Right ventricle myocardium superior (tissue), 1 donor: ENCODE measurements around the gene TSKU. TPM values are rescaled to one million over a fixed set of nuclear protein-coding genes. Genes with fewer than 3 reads are reported as not detected.
"Not testable (repeated sequence)": the region's sequence is repeated elsewhere in the genome, so short reads cannot be mapped to it uniquely, and the experiment has no call there.

Experiments
- ATAC-seq: fragments of 200-7000 bp; cut with Tn5 transposase; one replicate; pipeline ENCODE4 v1.9.1; 2020; ENCODE audit warnings: mild to moderate bottlenecking; ENCODE audit not compliant: poor library complexity
- DNase-seq: peaks from one replicate; pipeline ENCODE4 v3.0.0-alpha.2; 2020
- intact Hi-C: fragments of 100-400 bp; cut with DNase I; formaldehyde crosslinking; loops from one replicate; pipeline ENCODE4 v1.11.2; 2022
- total RNA-seq: library from RNA; stranded (reverse); fragmentation: NEBNext Ultra II Directional; extraction: Animal tissue kit (Norgen Biotek cat#: 25700); gene quantifications from one replicate; pipeline ENCODE4 v1.2.1, GENCODE V29; 2021
- donor health status: DM: no; HTN: yes; CAD: no; lungs with severe emphysema.

Gene TSKU
- total RNA-seq, 1 donor from 2014 or later = 17.2 TPM

DNA sequence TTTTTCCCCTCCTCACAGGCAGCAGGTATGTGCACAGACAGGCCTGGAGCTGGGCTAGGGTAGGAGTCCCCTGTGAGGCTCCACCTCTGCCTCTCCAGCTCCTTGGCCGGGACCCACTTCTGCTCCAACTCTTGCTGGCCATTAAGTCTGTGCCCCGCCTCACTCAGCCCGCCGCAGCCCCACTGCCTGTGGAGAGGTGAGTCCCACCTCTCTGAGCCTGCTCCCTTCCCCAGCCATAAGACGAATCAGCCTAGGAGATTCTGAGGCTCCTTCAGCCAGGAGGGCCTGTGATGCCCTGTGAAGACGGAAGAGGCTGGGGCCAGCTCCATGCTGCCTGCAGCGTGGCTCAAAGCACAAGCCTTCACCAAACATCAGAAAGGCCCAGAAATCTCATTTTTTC, 23.0 kb downstream of the TSKU start:
- ATAC-seq (no peak), DNase-seq (no peak)
- intact Hi-C loops = no loop called here

DNA sequence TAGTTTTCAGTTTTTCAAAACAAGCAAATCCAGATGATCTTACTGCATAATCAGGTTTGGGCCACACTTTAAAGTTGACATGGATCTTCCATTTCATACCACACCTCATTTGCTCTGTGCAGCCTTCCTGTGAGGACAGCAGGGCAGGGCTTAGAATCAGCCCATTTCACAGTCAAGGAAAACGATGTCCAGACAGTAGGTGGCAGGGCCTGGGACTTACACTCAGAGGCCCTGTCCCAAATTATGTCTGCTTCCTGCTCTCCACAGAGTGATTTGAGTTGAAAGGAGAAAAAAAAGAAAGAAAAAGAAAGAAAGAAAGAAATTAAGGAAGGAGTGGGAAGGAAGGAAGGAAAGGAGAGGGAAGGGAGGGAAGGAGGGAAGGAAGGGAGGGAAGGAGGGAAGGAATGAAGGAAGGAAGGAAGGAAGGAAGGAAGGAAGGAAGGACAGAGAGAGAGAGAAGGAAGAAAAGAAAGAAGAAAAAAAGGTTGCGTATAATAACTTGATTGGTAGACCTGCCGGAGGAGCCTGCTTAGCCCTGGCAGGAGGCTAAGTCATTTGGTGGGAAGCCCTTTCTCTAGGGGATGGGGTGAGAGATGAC, 23.6 kb downstream of the TSKU start:
- intact Hi-C loops = no loop called here
- no peak for DNase-seq
- no peak for ATAC-seq

DNA sequence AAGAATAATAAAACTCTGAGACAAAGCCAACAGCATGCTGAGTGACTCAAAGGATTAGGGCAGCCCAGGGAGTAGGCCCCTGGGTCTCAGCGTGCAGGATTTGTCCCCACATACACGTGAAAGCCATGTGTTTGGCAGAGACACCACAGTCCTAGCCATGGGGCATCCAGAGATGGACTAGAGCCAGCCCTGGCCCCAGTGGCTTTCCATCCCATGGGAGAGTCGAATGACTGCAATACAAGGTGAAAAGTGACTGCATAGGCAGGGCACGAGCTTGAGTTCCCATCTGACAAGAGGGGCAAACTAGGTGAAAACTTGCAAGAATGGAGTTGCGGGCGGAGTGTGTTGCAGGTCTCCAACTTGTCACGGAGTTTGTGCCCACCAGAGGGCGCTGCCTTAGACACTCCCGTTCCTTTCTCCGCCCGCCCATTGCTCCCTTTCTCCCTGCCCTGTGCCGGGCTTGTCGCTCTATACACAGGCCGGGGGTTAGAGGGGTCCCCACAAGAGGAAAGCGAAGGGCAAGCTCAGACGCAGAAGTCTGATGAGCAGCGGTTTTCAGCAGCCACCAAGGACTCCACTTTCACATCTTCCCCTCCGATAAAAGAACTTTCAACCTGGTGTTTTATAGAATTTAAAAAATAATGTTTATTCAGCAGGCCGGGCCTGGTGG, 24.2 kb downstream of the TSKU start:
- peak; percentile 92 for DNase-seq
- intact Hi-C loops = no loop called here
- peak; percentile 84 for ATAC-seq

- ATAC-seq (no peak), DNase-seq (no peak)
- intact Hi-C loops = no loop called here
Measured at GRCh38 chr11:76808171-76808570, 25.0 kb downstream of the TSKU start.

DNA sequence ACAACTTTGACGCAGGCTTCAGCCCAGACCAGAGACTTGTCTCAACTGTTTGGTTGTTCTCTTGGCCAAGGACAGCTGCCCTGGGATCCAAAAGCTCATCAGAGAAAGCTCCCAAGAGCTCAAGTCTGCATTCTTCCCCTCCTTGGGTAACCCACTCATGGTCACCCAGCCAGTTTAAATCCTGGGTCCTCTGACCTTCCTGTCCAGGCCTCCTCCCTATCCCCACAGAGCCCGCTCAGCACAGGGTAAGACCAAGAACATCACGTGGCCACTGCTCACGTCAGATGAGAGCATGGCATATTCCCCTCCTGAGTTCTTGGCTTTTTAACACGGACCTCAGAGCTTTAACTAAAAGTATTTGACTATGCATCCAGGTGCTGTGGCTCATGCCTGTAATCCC, 25.8 kb downstream of the TSKU start:
- DNase-seq = no peak
- intact Hi-C loops = no loop called here
- ATAC-seq = no peak

GRCh38 chr11:76810151-76810853, 27.1 kb downstream of the TSKU start:
- intact Hi-C loops = loop anchor here (2.0 to 10.0 kb wide), 2 partner anchors 54 to 110 kb away; partner anchors contain the start of gene ACER3
- DNase-seq (no peak), ATAC-seq (peak; percentile 35)

DNA sequence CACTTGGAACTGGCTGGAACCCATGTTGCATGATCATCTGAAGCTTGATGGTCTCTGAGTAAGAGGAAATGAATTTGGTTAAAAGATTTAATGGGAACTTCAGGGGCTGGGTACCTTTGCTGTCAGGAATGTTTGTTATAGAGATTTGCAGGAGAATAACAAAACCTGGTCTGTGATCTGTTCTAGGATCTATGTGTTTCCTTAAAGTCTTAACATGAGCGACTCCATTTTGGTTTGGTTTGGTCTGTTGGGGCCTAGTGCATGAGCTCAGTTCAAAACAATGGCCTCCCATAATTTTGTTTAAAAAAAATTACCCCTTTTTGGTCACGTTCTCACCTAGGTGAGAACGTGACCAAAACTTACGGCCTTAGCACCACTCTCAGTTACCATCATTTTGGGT, 28.1 kb downstream of the TSKU start:
- DNase-seq (no peak), ATAC-seq (no peak)
- intact Hi-C loops = loop anchor here (2.0 to 10.0 kb wide), 2 partner anchors 54 to 110 kb away; partner anchors contain the start of gene ACER3

GRCh38 chr11:76814414-76814813, 31.3 kb downstream of the TSKU start:
- no peak for DNase-seq
- ATAC-seq = no peak
- intact Hi-C loops = loop anchor here (10.0 kb wide), 1 partner anchor 50 kb away; the partner anchor contains the start of gene ACER3

DNA sequence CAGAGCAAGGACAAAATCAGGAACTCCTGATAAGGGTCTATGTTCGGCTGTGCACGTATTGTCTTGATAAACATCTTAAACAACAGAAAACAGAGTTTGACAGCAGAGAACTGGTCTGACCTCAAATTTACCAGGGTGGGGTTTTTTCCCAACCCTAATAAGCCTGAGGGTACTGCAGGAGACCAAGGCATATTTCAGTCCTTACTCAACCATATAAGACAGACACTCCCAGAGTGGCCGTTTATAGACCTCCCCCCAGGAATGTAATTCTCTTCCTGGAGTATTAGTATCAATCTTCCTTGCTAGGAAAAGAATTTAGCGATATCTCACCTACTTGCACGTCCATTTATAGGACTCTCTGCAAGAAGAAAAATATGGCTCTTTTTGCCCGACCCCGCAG, 32.5 kb downstream of the TSKU start:
- DNase-seq = not testable (repeated sequence)
- intact Hi-C loops = loop anchor here (10.0 kb wide), 1 partner anchor 49 kb away; the partner anchor contains the start of gene ACER3

DNA sequence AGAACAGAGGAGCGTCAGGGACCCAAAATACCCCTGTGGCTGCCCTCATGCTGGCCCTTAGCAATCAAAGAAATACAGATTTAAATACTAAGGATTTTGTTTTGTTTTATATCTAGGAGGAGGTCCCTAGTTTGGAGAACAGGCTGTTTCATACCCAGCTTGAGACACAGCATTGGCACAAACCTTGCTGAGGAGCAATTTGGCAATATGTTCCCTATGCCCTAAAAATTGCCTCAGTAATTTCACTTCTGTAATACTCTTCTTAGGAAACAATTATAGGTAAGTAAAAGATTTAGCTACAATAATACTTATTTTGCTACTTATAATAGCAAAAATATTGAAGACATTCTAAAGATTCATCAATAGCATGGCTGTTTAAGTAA, 37.0 kb downstream of the TSKU start:
- no peak for DNase-seq
- intact Hi-C loops = no loop called here
- ATAC-seq = no peak

More for the DNA sequence above, 32.5 kb downstream of the TSKU start:
- not testable (repeated sequence) for ATAC-seq

DNA sequence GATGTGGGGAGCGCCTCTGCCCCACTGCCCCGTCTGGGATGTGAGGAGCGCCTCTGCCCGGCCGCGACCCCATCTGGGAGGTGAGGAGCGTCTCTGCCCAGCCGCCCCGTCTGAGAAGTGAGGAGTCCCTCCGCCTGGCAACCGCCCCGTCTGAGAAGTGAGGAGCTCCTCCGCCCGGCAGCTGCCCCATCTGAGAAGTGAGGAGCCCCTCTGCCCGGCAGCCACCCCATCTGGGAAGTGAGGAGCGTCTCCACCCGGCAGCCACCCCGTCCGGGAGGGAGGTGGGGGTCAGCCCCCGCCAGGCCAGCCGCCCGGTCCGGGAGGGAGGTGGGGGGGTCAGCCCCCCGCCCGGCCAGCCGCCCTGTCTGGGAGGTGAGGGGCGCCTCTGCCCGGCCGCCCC, 38.2 kb downstream of the TSKU start:
- ATAC-seq, intact Hi-C loops, DNase-seq: not testable (repeated sequence)

GRCh38 chr11:76822406-76822805, 39.2 kb downstream of the TSKU start:
- no peak for ATAC-seq
- no peak for DNase-seq
- intact Hi-C loops = no loop called here

- no peak for DNase-seq
- intact Hi-C loops = no loop called here
Measured at GRCh38 chr11:76823481-76824028, 40.4 kb downstream of the TSKU start.

DNA sequence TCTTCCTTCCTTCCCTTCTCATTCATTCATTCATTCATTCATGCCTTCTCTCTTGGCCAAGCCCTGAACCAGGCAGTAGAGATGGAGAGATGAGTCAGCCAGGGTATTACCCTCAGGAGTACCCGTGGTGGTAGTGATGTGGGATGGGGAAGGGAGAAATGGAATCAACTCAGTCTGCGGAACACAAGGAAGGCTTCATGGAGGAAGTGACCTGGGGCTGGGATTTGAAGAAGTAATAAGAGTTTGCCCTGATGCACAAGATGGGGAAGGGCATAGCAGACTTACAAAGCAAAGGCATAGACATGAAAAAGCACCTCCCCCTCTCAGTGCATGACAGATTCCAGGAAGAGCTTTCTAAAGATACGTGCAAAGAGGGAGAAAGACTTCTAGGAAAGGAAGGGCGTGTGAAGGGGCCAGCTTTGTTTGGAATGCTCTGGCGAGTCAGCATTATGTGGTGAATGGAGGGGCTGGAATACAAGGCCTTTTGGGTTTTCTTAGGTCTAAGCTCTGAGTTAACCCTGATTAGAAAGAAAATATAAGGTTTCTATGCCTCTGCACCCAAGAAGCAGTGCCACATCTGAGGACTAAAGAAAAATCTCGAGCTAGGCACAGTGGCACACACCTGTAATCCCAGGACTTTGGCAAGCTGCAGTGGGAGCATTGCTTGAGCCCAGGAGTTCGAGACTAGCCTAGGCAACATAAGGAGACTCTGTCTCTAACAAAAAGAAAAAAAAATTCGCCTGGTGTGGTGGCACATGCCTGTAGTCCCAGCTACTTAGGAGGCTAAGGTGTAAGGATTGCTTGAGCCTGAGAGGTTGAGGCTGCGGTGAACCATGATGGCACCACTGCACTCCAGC, 41.2 kb downstream of the TSKU start:
- DNase-seq = no peak
- intact Hi-C loops = no loop called here
- ATAC-seq = peak; percentile 65

More at GRCh38 chr11:76823481-76824028, 40.4 kb downstream of the TSKU start:
- peak; percentile 76 for ATAC-seq

DNA sequence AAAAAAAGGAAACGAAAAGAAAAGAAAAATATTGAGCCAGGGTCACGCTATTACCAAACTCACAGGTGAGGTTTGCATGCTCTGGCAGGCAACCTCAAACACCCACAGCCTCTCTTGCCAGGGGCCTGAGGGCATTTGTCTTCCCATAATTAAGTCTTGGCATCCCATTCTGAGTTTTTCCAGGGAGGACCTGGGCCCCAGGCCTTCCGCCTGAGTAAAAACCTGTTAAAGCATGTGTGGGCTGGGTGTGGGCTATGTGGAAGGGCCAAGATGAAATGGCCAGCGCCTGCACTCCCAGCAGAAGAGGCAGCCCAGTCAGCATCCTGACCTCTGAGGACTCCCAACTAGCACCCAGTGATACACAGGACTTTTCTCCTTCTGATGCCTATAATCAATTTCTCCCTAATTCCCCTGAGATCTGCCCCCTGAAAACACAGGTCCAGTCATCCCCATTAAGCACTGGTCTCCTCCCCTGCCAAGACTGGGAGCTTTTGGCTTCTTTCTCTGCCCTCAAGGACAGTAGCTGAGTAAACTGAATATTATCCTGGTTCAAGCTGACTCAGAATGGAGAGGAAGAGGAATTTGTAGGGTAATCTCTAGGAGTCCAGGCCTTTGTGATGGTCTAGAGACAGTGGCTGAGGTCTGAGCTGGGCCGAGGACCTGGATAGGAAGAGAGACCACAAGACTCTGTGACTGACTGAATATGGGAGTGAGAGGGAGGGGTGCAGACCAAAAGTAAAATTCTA, 42.0 kb downstream of the TSKU start:
- intact Hi-C loops = no loop called here
- no peak for ATAC-seq
- DNase-seq = no peak

DNA sequence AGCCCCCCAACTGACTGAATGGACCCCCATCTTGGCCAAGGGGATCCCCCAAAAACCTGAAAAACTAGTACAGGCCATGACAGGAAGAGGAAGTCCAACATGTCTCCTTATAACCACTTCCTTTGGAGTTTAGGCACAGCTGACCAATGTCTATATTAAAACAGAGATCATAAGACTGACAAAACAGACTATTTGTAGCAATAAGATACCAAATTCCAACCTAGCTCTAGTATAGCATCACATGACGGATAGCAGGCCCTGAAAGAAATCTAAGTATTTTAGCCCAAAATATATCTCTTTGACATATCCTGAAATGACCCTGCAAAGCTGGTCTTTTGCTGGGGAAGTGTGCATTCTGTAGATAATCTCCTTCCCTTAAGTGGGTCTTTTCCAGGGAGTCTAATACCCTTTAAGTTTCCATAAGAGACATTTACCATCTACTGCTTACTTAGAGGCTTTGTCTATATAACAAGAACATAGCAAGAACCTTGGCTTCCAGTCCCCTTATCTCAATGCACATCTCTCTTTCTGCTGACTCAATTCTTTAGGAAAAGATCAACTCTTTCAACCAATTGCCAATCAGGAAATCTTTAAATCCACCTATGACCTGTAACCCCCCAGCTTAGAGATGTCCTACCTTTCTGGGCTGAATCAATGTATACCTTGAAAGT, 42.7 kb downstream of the TSKU start:
- no peak for DNase-seq
- intact Hi-C loops = no loop called here
- no peak for ATAC-seq

- intact Hi-C loops, DNase-seq, ATAC-seq: not testable (repeated sequence)
Measured at GRCh38 chr11:76826508-76826907, 43.4 kb downstream of the TSKU start.
